Adrenal gland (tissue), 5 donors: Measurements from ENCODE around the gene CREB5.

Experiments
- CTCF ChIP-seq, 6 experiments: fragments of 450-650 bp in 4 of 6; fragments of 200-600 bp in 2 of 6; sonication (generic) in 1 of 6; IDR thresholded peaks; 1 replicate in 5 of 6; 2 replicates in 1 of 6; pipeline versions ENCODE4 v1.5.1 to v1.8.0; 2016 to 2021; ENCODE audit warnings: antibody characterized with exemption in 6 of 6, mild to moderate bottlenecking in 2 of 6, moderate library complexity in 1 of 6
- POLR2A ChIP-seq, 2 donors: fragments of 450-650 bp; IDR thresholded peaks; one replicate each; pipeline ENCODE4 v1.6.1; 2017; ENCODE audit warnings: antibody characterized with exemption in 2 of 2, mild to moderate bottlenecking in 2 of 2, moderate library complexity in 1 of 2
- donor health status: DM: no; HTN: no; CAD: no.

- TF ChIP-seq POLR2A (IDR thresholded peaks at IDR 0.05) (no peak), CTCF (IDR thresholded peaks at IDR 0.05) (no peak)
Measured at GRCh38 chr7:28599411-28599810, 187.1 kb downstream of the CREB5 start.
